Liver (tissue), 3 donors: ENCODE measurements around the gene GMDS.

Source experiments
- CTCF ChIP-seq: fragments of 150-350 bp; IDR thresholded peaks from 2 replicates; pipeline ENCODE4 v1.5.1; 2017; ENCODE audit warnings: improper control_type of control experiment, low read depth, low read length; ENCODE audit not compliant: missing input control
- RAD21 ChIP-seq, 2 donors: IDR thresholded peaks; 2 replicates each; pipeline ENCODE4 v1.6.1; 2016; ENCODE audit warnings: antibody characterized with exemption in 2 of 2, mild to moderate bottlenecking in 2 of 2
- RXRA ChIP-seq, 2 donors: IDR thresholded peaks; 2 replicates each; pipeline ENCODE4 v1.6.1; 2017 to 2018; ENCODE audit warnings: antibody characterized with exemption in 2 of 2, mild to moderate bottlenecking in 1 of 2
- YY1 ChIP-seq: IDR thresholded peaks from 2 replicates; pipeline ENCODE4 v1.6.1; 2016; ENCODE audit warnings: antibody characterized with exemption, mild to moderate bottlenecking
- TF ChIP-seq, protein P1 (sequence below): IDR thresholded peaks from 2 replicates; pipeline ENCODE4 v1.6.1; 2016; ENCODE audit warnings: antibody characterized with exemption
- TF ChIP-seq, protein P2 (sequence below): IDR thresholded peaks from 2 replicates; pipeline ENCODE4 v1.6.1; 2016; ENCODE audit warnings: antibody characterized with exemption
- donor health status: healthy.
- donor health status: healthy.

DNA sequence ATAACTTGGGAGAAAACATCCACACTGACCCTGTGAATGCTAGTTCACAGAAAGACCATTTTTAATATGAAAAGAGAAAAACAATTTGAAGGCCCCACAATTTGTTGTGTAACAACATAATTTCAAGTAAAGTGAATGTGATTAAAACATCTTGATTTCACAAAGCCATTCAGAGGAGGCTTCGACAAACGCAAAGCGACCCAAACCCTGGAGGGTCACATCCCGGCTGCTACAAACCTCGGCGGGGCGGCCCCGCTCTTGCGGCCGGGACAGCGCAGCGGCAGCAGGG lies 621.7 kb downstream of the GMDS start:
- TF ChIP-seq CTCF (no peak), RAD21 (IDR thresholded peaks at IDR 0.05) (no peak), YY1 (no peak), RXRA (IDR thresholded peaks at IDR 0.05) (no peak)
- TF ChIP-seq, protein P1, sequence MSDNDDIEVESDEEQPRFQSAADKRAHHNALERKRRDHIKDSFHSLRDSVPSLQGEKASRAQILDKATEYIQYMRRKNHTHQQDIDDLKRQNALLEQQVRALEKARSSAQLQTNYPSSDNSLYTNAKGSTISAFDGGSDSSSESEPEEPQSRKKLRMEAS = no peak
- TF ChIP-seq, protein P2, sequence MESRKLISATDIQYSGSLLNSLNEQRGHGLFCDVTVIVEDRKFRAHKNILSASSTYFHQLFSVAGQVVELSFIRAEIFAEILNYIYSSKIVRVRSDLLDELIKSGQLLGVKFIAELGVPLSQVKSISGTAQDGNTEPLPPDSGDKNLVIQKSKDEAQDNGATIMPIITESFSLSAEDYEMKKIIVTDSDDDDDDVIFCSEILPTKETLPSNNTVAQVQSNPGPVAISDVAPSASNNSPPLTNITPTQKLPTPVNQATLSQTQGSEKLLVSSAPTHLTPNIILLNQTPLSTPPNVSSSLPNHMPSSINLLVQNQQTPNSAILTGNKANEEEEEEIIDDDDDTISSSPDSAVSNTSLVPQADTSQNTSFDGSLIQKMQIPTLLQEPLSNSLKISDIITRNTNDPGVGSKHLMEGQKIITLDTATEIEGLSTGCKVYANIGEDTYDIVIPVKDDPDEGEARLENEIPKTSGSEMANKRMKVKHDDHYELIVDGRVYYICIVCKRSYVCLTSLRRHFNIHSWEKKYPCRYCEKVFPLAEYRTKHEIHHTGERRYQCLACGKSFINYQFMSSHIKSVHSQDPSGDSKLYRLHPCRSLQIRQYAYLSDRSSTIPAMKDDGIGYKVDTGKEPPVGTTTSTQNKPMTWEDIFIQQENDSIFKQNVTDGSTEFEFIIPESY = no peak
